HCT116 (cell line): ENCODE results near the gene TMEM44. TPM values are rescaled to one million over a fixed set of nuclear protein-coding genes. Genes with fewer than 3 reads are reported as not detected.

Experiments used
- ATAC-seq: fragments of 200-7000 bp; cut with Tn5 transposase; 2 replicates; pipeline ENCODE4 v1.9.1; 2020; ENCODE audit warnings: mild to moderate bottlenecking, moderate library complexity
- BruUV-seq: library from RNA; stranded (reverse); fragments of 400-500 nt; replicated peaks from 2 replicates; lab custom pipeline; 2021; lab: Mats Ljungman, UMichigan
- CTCF ChIA-PET: fragments of 300-600 bp; sonication (Branson Sonifier 250); formaldehyde crosslinking; loops from one replicate; lab custom pipeline; 2021; ENCODE audit warnings: antibody characterized with exemption; lab: Charles Lee
- POLR2A ChIA-PET: fragments of 300-600, 350-600 bp; sonication (Branson Sonifier 250); formaldehyde crosslinking; loops from one replicate; lab custom pipeline; 2021; ENCODE audit warnings: antibody characterized with exemption; lab: Charles Lee
- RAD21 ChIA-PET, 2 experiments: fragments of 300-600 bp; sonication (Branson Sonifier 250); formaldehyde crosslinking; loops; one replicate each; lab custom pipeline; 2023; ENCODE audit warnings: low total read pairs in 2 of 2; ENCODE audit not compliant: uncharacterized antibody in 2 of 2, unreplicated experiment in 2 of 2, low non-redundant PET in 1 of 2; lab: Charles Lee
- DNase-seq: peaks from one replicate; pipeline ENCODE4 v3.0.0-alpha.2; 2010; ENCODE audit warnings: low read depth, low spot score
- H2AFZ ChIP-seq: fragments of 200-600 bp; shearing (Covaris generic), sonication (generic); 2 replicates; pipeline ENCODE4 v1.6.1; 2017; ENCODE audit warnings: low read depth, mixed run types, mixed read lengths, antibody characterized with exemption, low read length; ENCODE audit not compliant: poor library complexity, severe bottlenecking
- H3K27ac ChIP-seq: 2 replicates; pipeline ENCODE4 v1.5.1; 2012; ENCODE audit warnings: low read depth, low read length
- H3K27me3 ChIP-seq: fragments of 200-600 bp; sonication (generic); 2 replicates; pipeline ENCODE4 v1.6.1; 2016; ENCODE audit warnings: mixed run types, low read length, mixed read lengths; ENCODE audit not compliant: insufficient read depth
- H3K36me3 ChIP-seq, 2 experiments: fragments of 200-500 bp in 1 of 2; fragments of 200-600 bp in 1 of 2; sonication (Bioruptor generic) in 1 of 2; sonication (generic) in 1 of 2; 2 replicates each; pipeline versions ENCODE4 v1.5.1 to v1.6.1; 2014 to 2016; ENCODE audit warnings: low read length in 2 of 2, inconsistent platforms in 1 of 2, mixed read lengths in 1 of 2, mixed run types in 1 of 2; ENCODE audit not compliant: insufficient read depth in 2 of 2, control insufficient read depth in 1 of 2
- H3K4me1 ChIP-seq, 2 experiments: fragments of 200-600 bp in 1 of 2; sonication (generic) in 1 of 2; 2 replicates each; pipeline versions ENCODE4 v1.5.1 to v1.6.1; 2012 to 2017; ENCODE audit warnings: low read length in 2 of 2, inconsistent platforms in 1 of 2, mild to moderate bottlenecking in 1 of 2, mixed read lengths in 1 of 2, mixed run types in 1 of 2, moderate library complexity in 1 of 2; ENCODE audit not compliant: insufficient read depth in 2 of 2, control insufficient read depth in 1 of 2
- H3K4me2 ChIP-seq: fragments of 200-600 bp; sonication (generic); 2 replicates; pipeline ENCODE4 v1.6.1; 2017; ENCODE audit warnings: mixed run types, low read length, mixed read lengths
- H3K4me3 ChIP-seq, 2 experiments: fragments of 200-600 bp in 1 of 2; sonication (generic) in 1 of 2; replicated peaks in 1 of 2; 2 replicates each; pipeline ENCODE4 v1.5.1; 2011 to 2016; ENCODE audit warnings: low read length in 2 of 2, control low read depth in 1 of 2, low read depth in 1 of 2, mild to moderate bottlenecking in 1 of 2, mixed read lengths in 1 of 2, mixed run types in 1 of 2
- H3K79me2 ChIP-seq: fragments of 200-600 bp; sonication (generic); 2 replicates; pipeline ENCODE4 v1.6.1; 2017; ENCODE audit warnings: mild to moderate bottlenecking, mixed run types, low read length, moderate library complexity, mixed read lengths; ENCODE audit not compliant: insufficient read depth
- H3K9ac ChIP-seq: fragments of 200-600 bp; sonication (generic); 2 replicates; pipeline ENCODE4 v1.6.1; 2016; ENCODE audit warnings: low read length, mixed read lengths
- H3K9me2 ChIP-seq: fragments of 200-600 bp; sonication (generic), shearing (Covaris generic); 2 replicates; pipeline ENCODE4 v1.6.1; 2017; ENCODE audit warnings: mixed run types, mild to moderate bottlenecking, moderate library complexity; ENCODE audit not compliant: insufficient read depth
- H3K9me3 ChIP-seq, 2 experiments: fragments of 200-500 bp in 1 of 2; fragments of 200-600 bp in 1 of 2; sonication (Bioruptor generic) in 1 of 2; sonication (generic) in 1 of 2; 2 replicates each; pipeline ENCODE4 v1.6.1; 2014 to 2017; ENCODE audit warnings: low read length in 2 of 2, mixed read lengths in 2 of 2, inconsistent platforms in 1 of 2, low read depth in 1 of 2, mild to moderate bottlenecking in 1 of 2, mixed run types in 1 of 2, moderate library complexity in 1 of 2; ENCODE audit not compliant: control insufficient read depth in 1 of 2, insufficient read depth in 1 of 2
- H4K20me1 ChIP-seq: fragments of 200-600 bp; sonication (generic), shearing (Covaris generic); 2 replicates; pipeline ENCODE4 v1.6.1; 2017; ENCODE audit warnings: mixed run types, mild to moderate bottlenecking, moderate library complexity; ENCODE audit not compliant: insufficient read depth
- CTCF ChIP-seq, 3 experiments: fragments of 200-600 bp in 1 of 3; sonication (generic) in 1 of 3; IDR thresholded peaks in 2 of 3; conservative IDR thresholded peaks in 1 of 3; 2 replicates each; pipeline ENCODE4 v1.5.1; 2012 to 2017; ENCODE audit warnings: low read depth in 2 of 3, low read length in 2 of 3, antibody characterized with exemption in 1 of 3, borderline replicate concordance in 1 of 3, control low read depth in 1 of 3, mild to moderate bottlenecking in 1 of 3, mixed read lengths in 1 of 3, mixed run types in 1 of 3, moderate library complexity in 1 of 3; ENCODE audit not compliant: insufficient read depth in 1 of 3
- EGR1 ChIP-seq: IDR thresholded peaks from 2 replicates; pipeline ENCODE4 v1.6.1; 2012; ENCODE audit warnings: low read depth
- ELF1 ChIP-seq: IDR thresholded peaks from 2 replicates; pipeline ENCODE4 v1.6.1; 2012; ENCODE audit warnings: low read depth, borderline replicate concordance
- EZH2 ChIP-seq: fragments of 200-600 bp; sonication (generic); IDR thresholded peaks from 2 replicates; pipeline ENCODE4 v1.6.1; 2017; ENCODE audit warnings: antibody characterized with exemption, mixed run types
- FOSL1 ChIP-seq: IDR thresholded peaks from 2 replicates; pipeline ENCODE4 v1.6.1; 2012; ENCODE audit warnings: low read depth
- POLR2A ChIP-seq: IDR thresholded peaks from 2 replicates; pipeline ENCODE4 v1.7.0; 2011; ENCODE audit warnings: borderline replicate concordance; ENCODE audit not compliant: insufficient read depth, insufficient read length; ENCODE audit errors: extremely low read depth
- RAD21 ChIP-seq: IDR thresholded peaks from 2 replicates; pipeline ENCODE4 v1.6.1; 2012; ENCODE audit warnings: low read depth, mild to moderate bottlenecking
- SRF ChIP-seq: IDR thresholded peaks from 2 replicates; pipeline ENCODE4 v1.6.1; 2012; ENCODE audit warnings: low read depth
- intact Hi-C: fragments of 100-400 bp; cut with micrococcal nuclease; formaldehyde crosslinking; loops from 2 replicates; pipeline ENCODE4 v1.10.0; 2022
- total RNA-seq: library from RNA; stranded (reverse); gene quantifications from one replicate; pipeline ENCODE4 v1.2.1, GENCODE V29; 2021; ENCODE audit not compliant: unreplicated experiment

The TMEM44 gene
- total RNA-seq, 1 experiment from 2014 or later: 30.3 TPM

- H3K9ac ChIP-seq: no peak overlapping the region
- DNase-seq (no peak), ATAC-seq (no peak)
- no peak overlapping the region for H3K4me2 ChIP-seq
- no TSS peak for BruUV-seq
- no peaks in the 10 kb centered on the region for H4K20me1 ChIP-seq
- CTCF ChIA-PET: interaction anchor here (1.4 kb wide), 1 partner anchor 15 kb away, joined by 4 read pairs; no protein-coding TSS in a partner anchor
- H3K4me1 ChIP-seq: no peaks in the 10 kb centered on the region
- H3K9me2 ChIP-seq: no peaks in the 10 kb centered on the region
- no peaks in the 10 kb centered on the region for H3K9me3 ChIP-seq
- H3K36me3 ChIP-seq: 0 out of 4 replicates have a peak, but pooled peaks cover 0 to 3% of the 10 kb centered on the region in 2 experiments
- no peaks in the 10 kb centered on the region for H3K27me3 ChIP-seq
- intact Hi-C loops: no loop called here
- H3K79me2 ChIP-seq: no peaks in the 10 kb centered on the region
- H3K4me3 ChIP-seq: no peak overlapping the region
- POLR2A ChIA-PET: no interaction called here
- H3K27ac ChIP-seq: no peak overlapping the region
- TF ChIP-seq ELF1: no peak
- no peak for TF ChIP-seq EZH2
- TF ChIP-seq CTCF (IDR thresholded peaks at IDR 0.05 in 2 of 3, conservative IDR thresholded peaks at IDR 0.05 in 1 of 3; ENCODE audit: borderline replicate concordance in 1 of 3, insufficient read depth in 1 of 3, low read depth in 2 of 3, low read length in 2 of 3): no peak
- no peak for TF ChIP-seq POLR2A
- no peak for TF ChIP-seq FOSL1
- no peak for TF ChIP-seq EGR1
- TF ChIP-seq RAD21: no peak
- no peak for TF ChIP-seq SRF
- no peak overlapping the region for H2AFZ ChIP-seq
- RAD21 ChIA-PET: no interaction called here
These were observed 24.2 kb downstream of the TMEM44 start for GRCh38 chr3:194608981-194609380.
